RWPE2 (cell line): ENCODE data around the gene GPHA2.

Experiments used
- ATAC-seq: fragments of 200-7000 bp; cut with Tn5 transposase; 3 replicates; pipeline ENCODE4 v1.9.1; 2021; ENCODE audit warnings: low read depth
- DNase-seq: peaks from one replicate; pipeline ENCODE4 v3.0.0-alpha.2; 2020; ENCODE audit warnings: low spot score
- H3K27ac ChIP-seq: fragments of 450-650 bp; 2 replicates; pipeline ENCODE4 v1.5.1; 2017; ENCODE audit warnings: mild to moderate bottlenecking; ENCODE audit not compliant: poor library complexity, severe bottlenecking
- H3K27me3 ChIP-seq: fragments of 250-450 bp; sonication (Bioruptor Pico); 2 replicates; pipeline ENCODE4 v1.5.1; 2021; ENCODE audit warnings: mild to moderate bottlenecking, moderate library complexity; ENCODE audit not compliant: insufficient read depth, poor library complexity, severe bottlenecking
- H3K36me3 ChIP-seq: fragments of 250-450 bp; sonication (Bioruptor Pico); 2 replicates; pipeline ENCODE4 v1.5.1; 2020; ENCODE audit warnings: low read depth, mild to moderate bottlenecking, moderate library complexity
- H3K4me1 ChIP-seq: fragments of 250-450 bp; sonication (Bioruptor Pico); 2 replicates; pipeline ENCODE4 v1.5.1; 2021; ENCODE audit warnings: mild to moderate bottlenecking, moderate library complexity; ENCODE audit not compliant: insufficient read depth, poor library complexity, severe bottlenecking
- H3K4me3 ChIP-seq: fragments of 250-450 bp; sonication (Bioruptor Pico); 2 replicates; pipeline ENCODE4 v1.5.1; 2021; ENCODE audit warnings: mild to moderate bottlenecking, moderate library complexity; ENCODE audit not compliant: severe bottlenecking
- H3K9me3 ChIP-seq: fragments of 250-450 bp; sonication (Bioruptor Pico); 2 replicates; pipeline ENCODE4 v1.5.1; 2021; ENCODE audit warnings: mild to moderate bottlenecking, moderate library complexity; ENCODE audit not compliant: severe bottlenecking
- CTCF ChIP-seq: fragments of 450-650 bp; IDR thresholded peaks from one replicate; pipeline ENCODE4 v1.5.1; 2017; ENCODE audit warnings: mild to moderate bottlenecking, moderate library complexity; ENCODE audit not compliant: poor library complexity, severe bottlenecking

GPHA2 gene

GRCh38 chr11:64934682-64935358 is 873 bp downstream of the GPHA2 start:
- TF ChIP-seq CTCF: no peak
- ATAC-seq (no peak), DNase-seq (no peak)
- H3K27ac ChIP-seq: no peak overlapping the region
- H3K36me3 ChIP-seq: peaks cover 30% of the 10 kb centered on the region
- H3K4me1 ChIP-seq: no peaks in the 10 kb centered on the region
- no peaks in the 10 kb centered on the region for H3K9me3 ChIP-seq
- no peaks in the 10 kb centered on the region for H3K27me3 ChIP-seq
- no peak overlapping the region for H3K4me3 ChIP-seq

GRCh38 chr11:64933935-64934681 is 1.6 kb downstream of the GPHA2 start:
- Histone ChIP-seq H3K4me3 (no peak overlapping the region), H3K9me3 (no peaks in the 10 kb centered on the region), H3K36me3 (peaks cover 30% of the 10 kb centered on the region), H3K4me1 (no peaks in the 10 kb centered on the region), H3K27me3 (no peaks in the 10 kb centered on the region), H3K27ac (no peak overlapping the region)
- DNase-seq: no peak
- TF ChIP-seq CTCF: no peak
- no peak for ATAC-seq

- no peak for ATAC-seq
- DNase-seq: no peak
- H3K4me1 ChIP-seq: no peaks in the 10 kb centered on the region
- no peak overlapping the region for H3K4me3 ChIP-seq
- H3K27ac ChIP-seq: no peak overlapping the region
- no peaks in the 10 kb centered on the region for H3K9me3 ChIP-seq
- no peak for TF ChIP-seq CTCF
- no peaks in the 10 kb centered on the region for H3K27me3 ChIP-seq
- peaks cover 32% of the 10 kb centered on the region for H3K36me3 ChIP-seq
Observed at GRCh38 chr11:64933213-64933934, 2.3 kb downstream of the GPHA2 start.

GRCh38 chr11:64932324-64932723 is 3.4 kb downstream of the GPHA2 start:
- ATAC-seq: no peak
- Histone ChIP-seq H3K36me3 (peaks cover 35% of the 10 kb centered on the region), H3K27ac (no peak overlapping the region), H3K4me3 (no peak overlapping the region), H3K9me3 (no peaks in the 10 kb centered on the region), H3K4me1 (no peaks in the 10 kb centered on the region), H3K27me3 (no peaks in the 10 kb centered on the region)
- no peak for TF ChIP-seq CTCF
- no peak for DNase-seq
